Measurements from ENCODE around the gene CHST3. TPM values are rescaled to one million over a fixed set of nuclear protein-coding genes. Genes with fewer than 3 reads are reported as not detected.

The CHST3 gene
- polyA plus RNA-seq, 1 donor from 2014 or later, result 4.1 TPM

DNA sequence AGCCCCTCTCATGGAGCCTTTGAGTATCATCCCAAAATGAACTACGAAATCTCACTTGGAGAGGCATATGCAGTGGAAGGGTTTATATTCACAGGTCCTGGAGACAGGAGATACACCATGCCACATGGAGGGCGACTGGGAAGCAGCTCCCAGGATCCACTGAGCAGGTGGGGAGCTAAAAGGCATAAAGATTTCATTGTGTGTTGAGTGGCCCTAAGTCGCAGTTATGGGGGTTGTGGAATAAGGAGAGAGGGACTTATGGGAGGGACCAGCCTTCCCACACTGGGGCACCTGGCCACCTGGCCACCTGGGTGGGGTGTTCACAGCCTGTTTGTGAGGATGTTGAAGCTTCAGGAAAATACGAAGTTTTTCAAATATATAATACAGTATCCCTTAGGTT is 37.0 kb upstream of the CHST3 start:
- Histone ChIP-seq H3K9ac (ENCODE audit: low read length) (no peak overlapping the region), H3K4me3 (ENCODE audit: low read length) (no peak overlapping the region), H3K27me3 (ENCODE audit: insufficient read depth, low read depth, low read length) (no peaks in the 10 kb centered on the region), H3F3A (ENCODE audit: insufficient read depth, low read length, poor library complexity, severe bottlenecking) (no peaks in the 10 kb centered on the region), H3K36me3 (ENCODE audit: insufficient read depth, low read length) (no peaks in the 10 kb centered on the region), H3K79me2 (replicated peaks; ENCODE audit: insufficient read depth, low read length) (no peaks in the 10 kb centered on the region), H3K9me3 (ENCODE audit: low read length) (no peaks in the 10 kb centered on the region), H3K9me2 (ENCODE audit: insufficient read depth, low read length) (no peaks in the 10 kb centered on the region), H4K20me1 (ENCODE audit: insufficient read depth) (no peaks in the 10 kb centered on the region), H2AFZ (ENCODE audit: low read depth, low read length) (no peak overlapping the region), H3K27ac (ENCODE audit: low read length) (no peak overlapping the region), H3K4me2 (ENCODE audit: low read length) (no peak overlapping the region)
- TF ChIP-seq, protein P1, sequence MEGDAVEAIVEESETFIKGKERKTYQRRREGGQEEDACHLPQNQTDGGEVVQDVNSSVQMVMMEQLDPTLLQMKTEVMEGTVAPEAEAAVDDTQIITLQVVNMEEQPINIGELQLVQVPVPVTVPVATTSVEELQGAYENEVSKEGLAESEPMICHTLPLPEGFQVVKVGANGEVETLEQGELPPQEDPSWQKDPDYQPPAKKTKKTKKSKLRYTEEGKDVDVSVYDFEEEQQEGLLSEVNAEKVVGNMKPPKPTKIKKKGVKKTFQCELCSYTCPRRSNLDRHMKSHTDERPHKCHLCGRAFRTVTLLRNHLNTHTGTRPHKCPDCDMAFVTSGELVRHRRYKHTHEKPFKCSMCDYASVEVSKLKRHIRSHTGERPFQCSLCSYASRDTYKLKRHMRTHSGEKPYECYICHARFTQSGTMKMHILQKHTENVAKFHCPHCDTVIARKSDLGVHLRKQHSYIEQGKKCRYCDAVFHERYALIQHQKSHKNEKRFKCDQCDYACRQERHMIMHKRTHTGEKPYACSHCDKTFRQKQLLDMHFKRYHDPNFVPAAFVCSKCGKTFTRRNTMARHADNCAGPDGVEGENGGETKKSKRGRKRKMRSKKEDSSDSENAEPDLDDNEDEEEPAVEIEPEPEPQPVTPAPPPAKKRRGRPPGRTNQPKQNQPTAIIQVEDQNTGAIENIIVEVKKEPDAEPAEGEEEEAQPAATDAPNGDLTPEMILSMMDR (IDR thresholded peaks at IDR 0.05; ENCODE audit: poor library complexity, severe bottlenecking), result no peak
- no peak for TF ChIP-seq POLR2AphosphoS5 (IDR thresholded peaks at IDR 0.05)
- TF ChIP-seq, protein P2, sequence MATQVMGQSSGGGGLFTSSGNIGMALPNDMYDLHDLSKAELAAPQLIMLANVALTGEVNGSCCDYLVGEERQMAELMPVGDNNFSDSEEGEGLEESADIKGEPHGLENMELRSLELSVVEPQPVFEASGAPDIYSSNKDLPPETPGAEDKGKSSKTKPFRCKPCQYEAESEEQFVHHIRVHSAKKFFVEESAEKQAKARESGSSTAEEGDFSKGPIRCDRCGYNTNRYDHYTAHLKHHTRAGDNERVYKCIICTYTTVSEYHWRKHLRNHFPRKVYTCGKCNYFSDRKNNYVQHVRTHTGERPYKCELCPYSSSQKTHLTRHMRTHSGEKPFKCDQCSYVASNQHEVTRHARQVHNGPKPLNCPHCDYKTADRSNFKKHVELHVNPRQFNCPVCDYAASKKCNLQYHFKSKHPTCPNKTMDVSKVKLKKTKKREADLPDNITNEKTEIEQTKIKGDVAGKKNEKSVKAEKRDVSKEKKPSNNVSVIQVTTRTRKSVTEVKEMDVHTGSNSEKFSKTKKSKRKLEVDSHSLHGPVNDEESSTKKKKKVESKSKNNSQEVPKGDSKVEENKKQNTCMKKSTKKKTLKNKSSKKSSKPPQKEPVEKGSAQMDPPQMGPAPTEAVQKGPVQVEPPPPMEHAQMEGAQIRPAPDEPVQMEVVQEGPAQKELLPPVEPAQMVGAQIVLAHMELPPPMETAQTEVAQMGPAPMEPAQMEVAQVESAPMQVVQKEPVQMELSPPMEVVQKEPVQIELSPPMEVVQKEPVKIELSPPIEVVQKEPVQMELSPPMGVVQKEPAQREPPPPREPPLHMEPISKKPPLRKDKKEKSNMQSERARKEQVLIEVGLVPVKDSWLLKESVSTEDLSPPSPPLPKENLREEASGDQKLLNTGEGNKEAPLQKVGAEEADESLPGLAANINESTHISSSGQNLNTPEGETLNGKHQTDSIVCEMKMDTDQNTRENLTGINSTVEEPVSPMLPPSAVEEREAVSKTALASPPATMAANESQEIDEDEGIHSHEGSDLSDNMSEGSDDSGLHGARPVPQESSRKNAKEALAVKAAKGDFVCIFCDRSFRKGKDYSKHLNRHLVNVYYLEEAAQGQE (IDR thresholded peaks at IDR 0.05; ENCODE audit: borderline replicate concordance), result no peak

GRCh38 chr10:71927776-71928592 is 36.2 kb upstream of the CHST3 start:
- no peak for TF ChIP-seq SMC3 (conservative IDR thresholded peaks at IDR 0.05; ENCODE audit: poor library complexity)
- no peak for TF ChIP-seq POLR2AphosphoS5 (IDR thresholded peaks at IDR 0.05)
- no peak for TF ChIP-seq MXI1 (conservative IDR thresholded peaks at IDR 0.05; ENCODE audit: poor library complexity, severe bottlenecking)
- TF ChIP-seq, protein P1 (IDR thresholded peaks at IDR 0.05; ENCODE audit: poor library complexity, severe bottlenecking), result no peak
- TF ChIP-seq EP300 (conservative IDR thresholded peaks at IDR 0.05; ENCODE audit: poor library complexity, severe bottlenecking), result no peak
- TF ChIP-seq RAD21 (conservative IDR thresholded peaks at IDR 0.05), result no peak
- TF ChIP-seq, protein P2 (IDR thresholded peaks at IDR 0.05; ENCODE audit: borderline replicate concordance), result no peak
- TF ChIP-seq EZH2 (IDR thresholded peaks at IDR 0.05; ENCODE audit: borderline replicate concordance, insufficient read depth, low read length, poor library complexity, severe bottlenecking), result no peak
- no peak for TF ChIP-seq TAF1 (IDR thresholded peaks at IDR 0.05; ENCODE audit: low read depth)
- no peaks in the 10 kb centered on the region for H3K9me2 ChIP-seq (ENCODE audit: insufficient read depth, low read length)
- no peaks in the 10 kb centered on the region for H3K27me3 ChIP-seq (ENCODE audit: insufficient read depth, low read depth, low read length)
- H3K9ac ChIP-seq (ENCODE audit: low read length), result no peak overlapping the region
- no peak overlapping the region for H3K4me3 ChIP-seq (ENCODE audit: low read length)
- H3K9me3 ChIP-seq (ENCODE audit: low read length), result no peaks in the 10 kb centered on the region
- H3K27ac ChIP-seq (ENCODE audit: low read length), result no peak overlapping the region
- H3K36me3 ChIP-seq (ENCODE audit: insufficient read depth, low read length), result no peaks in the 10 kb centered on the region
- no peaks in the 10 kb centered on the region for H3F3A ChIP-seq (ENCODE audit: insufficient read depth, low read length, poor library complexity, severe bottlenecking)
- H3K4me2 ChIP-seq (ENCODE audit: low read length), result no peak overlapping the region
- H2AFZ ChIP-seq (ENCODE audit: low read depth, low read length), result no peak overlapping the region
- H3K79me2 ChIP-seq (replicated peaks; ENCODE audit: insufficient read depth, low read length), result no peaks in the 10 kb centered on the region
- H4K20me1 ChIP-seq (ENCODE audit: insufficient read depth), result no peaks in the 10 kb centered on the region
